GM13976 (cell line): ENCODE results near the gene P2RX4.
"Not testable (repeated sequence)": the region's sequence is repeated elsewhere in the genome, so short reads cannot be mapped to it uniquely, and the experiment has no call there.

Source experiments
- DNase-seq: peaks from one replicate; pipeline ENCODE4 v3.0.0; 2012; ENCODE audit warnings: low spot score
- in situ Hi-C: fragments of 300-500 bp; cut with MboI; formaldehyde crosslinking; loops from one replicate; pipeline ENCODE4 v1.12.0; 2022; ENCODE audit warnings: low sequenced_read_pairs, mixed read lengths, inconsistent platforms; ENCODE audit not compliant: unreplicated experiment
- TF ChIP-seq, protein P1 (sequence below): IDR thresholded peaks from 2 replicates; pipeline ENCODE4 v1.5.1; 2012; ENCODE audit warnings: borderline replicate concordance, mild to moderate bottlenecking; ENCODE audit not compliant: insufficient read depth; ENCODE audit errors: extremely low read depth, missing control alignments, control extremely low read depth

P2RX4 gene

DNA sequence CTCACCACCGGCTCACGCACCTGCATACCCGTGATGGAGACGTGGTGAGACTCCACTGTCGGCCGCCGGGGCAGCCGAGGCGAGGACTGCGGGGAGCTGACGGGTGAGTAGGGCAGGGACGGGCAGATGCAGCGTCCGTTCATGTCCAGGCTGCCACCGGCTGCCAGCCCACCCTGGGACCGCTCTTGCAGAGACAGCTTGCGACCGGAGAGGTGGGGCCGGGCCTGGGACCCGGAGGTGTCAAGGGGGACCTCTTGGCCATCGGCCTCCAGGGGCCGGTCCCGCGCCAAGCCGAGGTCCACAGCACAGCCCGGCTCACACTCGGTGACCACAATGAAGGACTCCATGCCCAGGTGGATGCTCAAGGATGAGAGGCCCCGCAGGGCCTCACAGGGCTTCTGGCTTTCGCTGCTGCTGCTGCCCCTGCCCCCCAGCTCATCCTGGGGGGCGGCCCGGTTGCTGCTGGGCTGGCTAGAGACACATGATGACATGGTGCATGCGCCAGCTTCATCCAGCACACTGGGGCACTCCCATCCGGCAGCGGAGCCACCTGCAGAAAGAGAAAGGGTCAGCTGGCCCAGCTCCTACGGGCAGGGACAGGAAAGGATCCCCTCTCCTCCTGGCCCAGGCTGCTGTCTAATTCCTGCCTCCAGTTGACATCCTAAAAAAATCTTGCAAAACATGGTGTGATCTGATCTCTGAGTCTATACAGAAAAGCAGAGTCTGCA, 64.3 kb downstream of the P2RX4 start:
- TF ChIP-seq, protein P1, sequence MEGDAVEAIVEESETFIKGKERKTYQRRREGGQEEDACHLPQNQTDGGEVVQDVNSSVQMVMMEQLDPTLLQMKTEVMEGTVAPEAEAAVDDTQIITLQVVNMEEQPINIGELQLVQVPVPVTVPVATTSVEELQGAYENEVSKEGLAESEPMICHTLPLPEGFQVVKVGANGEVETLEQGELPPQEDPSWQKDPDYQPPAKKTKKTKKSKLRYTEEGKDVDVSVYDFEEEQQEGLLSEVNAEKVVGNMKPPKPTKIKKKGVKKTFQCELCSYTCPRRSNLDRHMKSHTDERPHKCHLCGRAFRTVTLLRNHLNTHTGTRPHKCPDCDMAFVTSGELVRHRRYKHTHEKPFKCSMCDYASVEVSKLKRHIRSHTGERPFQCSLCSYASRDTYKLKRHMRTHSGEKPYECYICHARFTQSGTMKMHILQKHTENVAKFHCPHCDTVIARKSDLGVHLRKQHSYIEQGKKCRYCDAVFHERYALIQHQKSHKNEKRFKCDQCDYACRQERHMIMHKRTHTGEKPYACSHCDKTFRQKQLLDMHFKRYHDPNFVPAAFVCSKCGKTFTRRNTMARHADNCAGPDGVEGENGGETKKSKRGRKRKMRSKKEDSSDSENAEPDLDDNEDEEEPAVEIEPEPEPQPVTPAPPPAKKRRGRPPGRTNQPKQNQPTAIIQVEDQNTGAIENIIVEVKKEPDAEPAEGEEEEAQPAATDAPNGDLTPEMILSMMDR = no peak
- no peak for DNase-seq
- in situ Hi-C loops = no loop called here

DNA sequence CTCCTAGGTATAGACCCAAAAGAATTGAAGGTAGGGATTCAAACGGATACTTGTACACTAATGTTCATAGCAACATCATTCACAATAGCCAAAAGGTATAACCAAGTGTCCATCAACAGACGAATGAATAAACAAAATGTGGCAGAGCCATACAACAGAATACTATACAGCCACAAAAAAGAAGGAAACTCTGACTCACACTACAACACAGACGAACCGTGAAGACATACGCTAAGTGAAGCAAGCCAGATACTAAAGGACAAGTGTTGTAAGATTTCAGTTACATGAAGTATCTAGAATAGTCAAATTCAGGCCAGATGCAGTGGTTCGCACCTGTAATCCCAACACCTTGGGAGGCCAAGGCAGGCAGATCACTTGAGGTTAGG, 67.4 kb downstream of the P2RX4 start:
- in situ Hi-C loops = no loop called here
- DNase-seq = no peak

DNA sequence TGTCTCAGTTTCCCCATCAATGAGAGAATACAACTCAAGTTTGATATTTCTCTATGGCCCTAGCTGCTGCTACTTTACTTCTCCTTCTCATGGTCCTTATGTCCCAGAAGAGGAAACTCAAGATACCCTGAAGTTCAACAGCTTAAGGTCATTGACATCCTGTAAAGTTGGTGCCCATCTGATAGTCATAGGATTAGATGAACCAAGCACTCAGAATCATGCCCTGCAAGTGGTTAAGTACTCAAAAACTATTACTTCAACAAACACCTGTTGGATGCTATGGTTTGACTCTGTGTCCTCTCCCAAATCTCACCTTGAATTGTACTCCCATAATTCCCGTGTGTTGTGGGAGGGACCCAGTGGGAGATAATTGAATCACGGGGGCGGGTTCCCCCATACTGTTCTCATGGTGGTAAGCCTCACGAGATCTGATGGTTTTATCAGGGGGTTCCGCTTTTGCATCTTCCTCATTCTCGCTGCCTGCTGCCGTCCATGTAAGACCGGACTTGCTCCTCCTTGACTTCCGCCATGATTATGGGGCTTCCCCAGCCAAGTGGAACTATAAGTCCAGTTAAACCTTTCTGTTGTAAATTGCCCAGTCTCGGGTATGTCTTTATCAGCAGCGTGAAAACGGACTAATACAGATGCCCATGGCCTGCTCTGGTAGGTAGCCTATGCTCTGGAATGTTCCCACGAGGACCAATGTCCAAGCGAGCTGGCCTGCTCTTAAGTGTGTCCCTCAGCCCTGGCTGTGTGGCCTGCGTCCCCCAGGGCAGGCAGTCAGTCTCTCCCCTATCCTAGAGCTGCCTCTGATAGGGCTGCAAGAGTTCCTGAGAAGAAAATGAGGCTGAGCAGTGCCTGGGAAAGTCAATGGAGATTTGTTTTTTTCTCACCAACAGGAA, 68.5 kb downstream of the P2RX4 start:
- in situ Hi-C loops = no loop called here
- DNase-seq = no peak
- TF ChIP-seq, protein P1 = no peak

More for the DNA sequence above, 67.4 kb downstream of the P2RX4 start:
- TF ChIP-seq, protein P1 = no peak

DNA sequence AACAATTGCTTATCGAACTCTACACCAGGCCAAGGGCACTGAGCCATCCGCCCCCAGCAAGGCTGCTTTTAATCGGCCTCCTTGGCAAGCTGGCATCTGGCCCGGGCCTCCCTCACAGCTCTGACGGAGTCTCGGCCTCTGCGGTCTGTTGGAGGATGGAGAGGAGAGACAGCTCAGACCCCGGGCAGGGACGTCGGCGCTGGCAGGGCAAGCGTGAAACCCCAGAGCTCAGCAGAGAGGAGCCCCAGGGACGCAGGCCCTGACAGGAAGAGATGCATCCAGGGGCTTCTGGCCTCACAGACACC, 69.1 kb downstream of the P2RX4 start:
- in situ Hi-C loops = no loop called here
- no peak for DNase-seq
- TF ChIP-seq, protein P1 = no peak

DNA sequence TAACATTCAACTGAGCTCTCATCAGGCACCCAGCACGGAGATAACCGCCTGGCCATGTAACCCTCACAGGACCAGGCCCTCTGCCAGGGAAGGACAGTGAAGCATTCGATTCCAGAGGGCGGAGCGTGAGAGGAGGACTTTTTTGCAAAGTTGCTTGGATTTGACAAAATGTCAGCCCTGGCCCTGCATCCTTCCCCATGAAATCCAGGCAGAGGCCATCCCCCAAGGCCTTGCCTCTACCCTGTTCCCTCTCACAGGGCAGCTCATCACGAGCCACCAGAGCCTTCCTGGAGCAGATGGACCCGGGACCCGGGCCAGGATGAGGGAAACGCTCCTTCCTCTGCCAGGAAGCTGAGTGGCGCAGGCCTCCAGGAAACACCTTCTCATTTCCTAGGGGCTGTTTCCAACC, 69.6 kb downstream of the P2RX4 start:
- DNase-seq = no peak
- TF ChIP-seq, protein P1 = no peak
- in situ Hi-C loops = no loop called here

DNA sequence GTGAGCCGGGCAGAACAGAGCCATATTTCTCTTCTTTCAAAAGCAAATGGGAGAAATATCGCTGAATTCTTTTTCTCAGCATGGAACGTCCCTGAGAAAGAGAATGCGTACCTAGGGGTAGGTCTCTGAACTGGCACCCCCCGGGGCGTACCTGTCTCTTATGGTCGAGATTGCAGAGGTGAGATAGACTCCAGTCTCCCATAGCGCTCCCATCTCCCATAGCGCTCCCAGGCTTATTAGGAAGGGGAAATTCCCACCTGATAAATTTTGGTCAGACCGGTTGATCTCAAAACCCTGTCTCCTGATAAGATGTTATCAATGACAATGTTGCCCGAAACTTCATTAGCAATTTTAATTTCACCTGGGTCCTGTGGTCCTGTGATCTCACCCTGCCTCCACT, 70.6 kb downstream of the P2RX4 start:
- in situ Hi-C loops, DNase-seq: not testable (repeated sequence)

DNA sequence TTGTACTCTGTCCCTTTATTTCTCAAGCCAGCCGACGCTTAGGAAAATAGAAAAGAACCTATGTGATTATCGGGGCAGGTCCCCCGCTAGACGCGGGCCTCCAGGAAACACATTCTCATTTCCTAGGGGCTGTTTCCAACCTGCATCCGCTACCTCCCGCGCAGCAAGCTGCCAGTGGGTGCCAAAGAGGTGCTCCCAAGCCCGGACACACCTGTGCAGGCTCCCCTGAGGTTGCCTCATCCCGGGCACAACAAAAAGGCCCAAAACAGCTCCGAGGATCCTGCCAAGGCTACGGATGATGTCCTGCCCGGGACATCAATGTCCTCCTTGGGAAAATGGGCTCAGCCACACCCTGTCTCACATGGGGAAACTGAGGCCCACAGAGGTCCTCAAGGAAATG, 71.2 kb downstream of the P2RX4 start:
- in situ Hi-C loops, DNase-seq: not testable (repeated sequence)
